ENCODE data around the gene ITGB2. TPM values are rescaled to one million over a fixed set of nuclear protein-coding genes. Genes with fewer than 3 reads are reported as not detected.

ITGB2 gene
- total RNA-seq, 2 donors from 2014 or later, result 13.1 to 27.1 TPM

DNA sequence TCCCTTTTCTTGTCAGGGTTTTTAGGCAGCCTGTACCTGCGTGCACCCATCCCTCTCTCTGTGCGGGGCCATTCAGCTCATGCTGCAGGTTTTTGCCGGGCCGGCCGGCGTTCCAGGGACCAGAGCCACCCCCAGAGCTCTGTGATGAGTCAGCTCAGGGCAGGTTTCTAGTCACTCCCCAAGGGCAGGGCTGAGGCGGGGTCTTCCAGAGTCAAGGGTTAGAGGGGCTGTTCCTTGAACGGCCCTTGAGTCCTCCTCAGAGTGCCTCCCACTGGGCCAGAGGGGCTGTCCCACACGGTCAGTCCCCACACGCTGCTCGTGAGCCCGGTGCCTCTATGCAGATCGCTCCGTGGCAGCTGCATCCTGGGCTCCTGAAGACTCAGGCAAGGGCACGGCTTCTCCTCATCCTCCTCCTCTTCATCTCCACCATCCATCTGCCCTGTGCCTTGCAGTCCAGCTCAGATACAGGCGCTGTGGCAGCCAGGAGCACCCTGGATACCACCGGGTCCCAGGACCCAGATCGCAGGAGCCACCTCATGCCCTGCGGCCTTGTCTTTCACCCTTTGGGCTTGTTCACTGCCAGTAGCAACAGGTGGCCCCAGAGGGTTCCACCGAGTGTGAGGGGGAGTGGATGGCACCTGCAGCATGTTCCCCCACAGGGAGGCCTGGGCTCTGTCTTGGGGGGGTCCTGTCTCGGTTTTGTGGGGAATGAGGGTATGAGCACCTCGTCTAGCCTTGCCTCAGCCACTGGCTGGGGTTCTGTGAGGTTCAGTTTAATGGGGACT is 36.5 kb upstream of the ITGB2 start:
- H3K27ac ChIP-seq, result no peak overlapping the region
- no peak overlapping the region for H3K4me3 ChIP-seq
- DNase-seq, result no peak
- no peaks in the 10 kb centered on the region for H3K27me3 ChIP-seq
- no peaks in the 10 kb centered on the region for H3K4me1 ChIP-seq
- intact Hi-C loops (cut with DNase I), result no loop called here
- H3K36me3 ChIP-seq, result no peaks in the 10 kb centered on the region
- TF ChIP-seq, protein P1, sequence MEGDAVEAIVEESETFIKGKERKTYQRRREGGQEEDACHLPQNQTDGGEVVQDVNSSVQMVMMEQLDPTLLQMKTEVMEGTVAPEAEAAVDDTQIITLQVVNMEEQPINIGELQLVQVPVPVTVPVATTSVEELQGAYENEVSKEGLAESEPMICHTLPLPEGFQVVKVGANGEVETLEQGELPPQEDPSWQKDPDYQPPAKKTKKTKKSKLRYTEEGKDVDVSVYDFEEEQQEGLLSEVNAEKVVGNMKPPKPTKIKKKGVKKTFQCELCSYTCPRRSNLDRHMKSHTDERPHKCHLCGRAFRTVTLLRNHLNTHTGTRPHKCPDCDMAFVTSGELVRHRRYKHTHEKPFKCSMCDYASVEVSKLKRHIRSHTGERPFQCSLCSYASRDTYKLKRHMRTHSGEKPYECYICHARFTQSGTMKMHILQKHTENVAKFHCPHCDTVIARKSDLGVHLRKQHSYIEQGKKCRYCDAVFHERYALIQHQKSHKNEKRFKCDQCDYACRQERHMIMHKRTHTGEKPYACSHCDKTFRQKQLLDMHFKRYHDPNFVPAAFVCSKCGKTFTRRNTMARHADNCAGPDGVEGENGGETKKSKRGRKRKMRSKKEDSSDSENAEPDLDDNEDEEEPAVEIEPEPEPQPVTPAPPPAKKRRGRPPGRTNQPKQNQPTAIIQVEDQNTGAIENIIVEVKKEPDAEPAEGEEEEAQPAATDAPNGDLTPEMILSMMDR (IDR thresholded peaks at IDR 0.05), result no peak
- no peaks in the 10 kb centered on the region for H3K9me3 ChIP-seq
- no peak overlapping the region for H3K9ac ChIP-seq (ENCODE audit: low read depth in 2 of 2, low read length in 2 of 2)

DNA sequence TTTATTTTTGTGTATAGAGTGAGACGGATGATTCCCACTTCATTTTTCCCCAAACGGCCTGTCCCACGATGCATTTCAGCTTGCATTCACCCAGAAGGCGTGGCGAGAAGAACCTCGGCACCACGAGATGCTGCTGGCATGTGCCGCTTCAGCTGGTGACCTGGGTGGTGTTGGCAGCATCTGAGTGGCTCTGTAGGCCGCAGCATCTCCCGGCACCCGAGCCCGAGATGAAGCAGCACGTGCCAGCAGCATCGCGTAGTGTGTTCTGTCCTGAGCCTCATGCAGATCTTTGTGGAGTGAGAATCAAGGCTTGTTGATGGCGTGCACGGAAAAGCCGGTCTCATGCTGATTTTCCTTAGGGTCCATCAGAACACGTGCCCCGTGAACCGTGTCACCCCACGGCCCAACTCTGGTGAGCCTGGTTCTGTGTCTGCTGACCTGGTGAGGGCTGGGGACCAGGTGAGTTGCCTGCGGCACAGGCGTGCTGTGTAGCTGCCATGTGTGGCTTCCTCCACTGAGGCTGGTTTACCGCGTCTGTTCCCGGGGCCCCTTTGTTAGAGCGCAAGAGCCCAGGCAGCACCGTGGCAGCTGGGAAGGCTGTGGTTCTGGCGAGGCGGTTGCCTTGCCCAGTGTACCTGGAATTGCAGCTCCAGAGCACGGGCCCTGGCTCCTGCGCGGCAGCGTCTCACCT is 35.8 kb upstream of the ITGB2 start:
- Histone ChIP-seq H3K9ac (ENCODE audit: low read depth in 2 of 2, low read length in 2 of 2) (no peak overlapping the region), H3K4me3 (no peak overlapping the region), H3K36me3 (no peaks in the 10 kb centered on the region), H3K27ac (no peak overlapping the region), H3K4me1 (no peaks in the 10 kb centered on the region), H3K9me3 (no peaks in the 10 kb centered on the region), H3K27me3 (no peaks in the 10 kb centered on the region)
- intact Hi-C loops (cut with DNase I), result no loop called here
- no peak for DNase-seq
- TF ChIP-seq, protein P1 (IDR thresholded peaks at IDR 0.05), result no peak

DNA sequence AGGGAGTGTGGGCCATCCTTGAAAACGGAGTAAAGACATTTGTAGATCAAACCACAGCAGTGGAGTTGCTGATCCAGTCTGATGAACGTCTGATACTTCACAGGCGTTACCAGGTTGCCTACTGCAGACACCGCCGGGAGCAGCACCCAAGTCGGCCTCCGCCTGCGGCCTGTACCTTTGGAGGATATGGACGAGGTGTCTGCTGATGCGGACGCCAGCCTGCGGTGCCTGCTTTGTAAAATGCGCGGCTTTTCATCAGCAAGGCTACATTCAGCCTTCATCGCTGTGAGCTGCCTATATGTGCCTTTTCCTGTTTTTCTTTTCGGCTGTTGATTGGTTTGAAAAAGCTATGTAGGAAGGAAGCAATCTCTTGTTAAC is 35.1 kb upstream of the ITGB2 start:
- no peaks in the 10 kb centered on the region for H3K4me1 ChIP-seq
- TF ChIP-seq, protein P1 (IDR thresholded peaks at IDR 0.05), result no peak
- no peak overlapping the region for H3K4me3 ChIP-seq
- no peaks in the 10 kb centered on the region for H3K36me3 ChIP-seq
- no peaks in the 10 kb centered on the region for H3K27me3 ChIP-seq
- intact Hi-C loops (cut with DNase I), result no loop called here
- H3K9me3 ChIP-seq, result no peaks in the 10 kb centered on the region
- no peak for DNase-seq
- H3K9ac ChIP-seq (ENCODE audit: low read depth in 2 of 2, low read length in 2 of 2), result no peak overlapping the region
- no peak overlapping the region for H3K27ac ChIP-seq

DNA sequence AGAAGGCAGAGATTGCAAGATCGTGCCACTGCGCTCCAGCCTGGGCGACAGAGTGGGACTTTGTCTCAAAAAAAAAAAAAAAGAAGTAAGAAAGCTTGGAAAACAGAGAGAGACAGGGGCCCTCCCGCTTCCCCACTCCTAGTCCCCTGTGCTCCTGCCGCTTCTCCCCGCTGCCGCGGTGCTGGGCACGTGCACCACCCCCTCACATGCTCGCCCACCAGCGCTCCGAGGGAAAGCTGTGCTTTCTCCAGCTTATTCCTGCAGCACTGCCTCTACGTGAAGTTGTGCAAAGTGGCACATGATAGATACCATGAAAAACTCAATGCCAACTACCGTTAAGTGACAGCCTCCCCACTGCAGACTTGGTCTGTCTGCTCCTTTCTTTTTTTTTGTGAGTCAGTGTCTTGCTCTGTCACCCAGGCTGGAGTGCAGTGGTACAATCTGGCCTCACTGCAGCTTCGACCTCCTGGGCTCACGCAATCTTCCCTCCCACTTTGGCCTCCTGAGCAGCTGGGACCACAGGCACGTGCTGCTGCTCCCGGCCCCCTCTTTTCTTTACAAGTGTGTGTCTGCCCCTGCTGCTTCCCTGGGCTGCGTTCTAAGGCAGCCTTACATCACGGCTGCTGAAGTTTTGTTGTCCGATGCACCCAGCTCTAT is 34.6 kb upstream of the ITGB2 start:
- no peak overlapping the region for H3K27ac ChIP-seq
- no peaks in the 10 kb centered on the region for H3K36me3 ChIP-seq
- TF ChIP-seq, protein P1 (IDR thresholded peaks at IDR 0.05), result no peak
- no peak for DNase-seq
- intact Hi-C loops (cut with DNase I), result no loop called here
- H3K9me3 ChIP-seq, result no peaks in the 10 kb centered on the region
- no peak overlapping the region for H3K4me3 ChIP-seq
- no peaks in the 10 kb centered on the region for H3K27me3 ChIP-seq
- H3K9ac ChIP-seq (ENCODE audit: low read depth in 2 of 2, low read length in 2 of 2), result no peak overlapping the region
- H3K4me1 ChIP-seq, result no peaks in the 10 kb centered on the region

DNA sequence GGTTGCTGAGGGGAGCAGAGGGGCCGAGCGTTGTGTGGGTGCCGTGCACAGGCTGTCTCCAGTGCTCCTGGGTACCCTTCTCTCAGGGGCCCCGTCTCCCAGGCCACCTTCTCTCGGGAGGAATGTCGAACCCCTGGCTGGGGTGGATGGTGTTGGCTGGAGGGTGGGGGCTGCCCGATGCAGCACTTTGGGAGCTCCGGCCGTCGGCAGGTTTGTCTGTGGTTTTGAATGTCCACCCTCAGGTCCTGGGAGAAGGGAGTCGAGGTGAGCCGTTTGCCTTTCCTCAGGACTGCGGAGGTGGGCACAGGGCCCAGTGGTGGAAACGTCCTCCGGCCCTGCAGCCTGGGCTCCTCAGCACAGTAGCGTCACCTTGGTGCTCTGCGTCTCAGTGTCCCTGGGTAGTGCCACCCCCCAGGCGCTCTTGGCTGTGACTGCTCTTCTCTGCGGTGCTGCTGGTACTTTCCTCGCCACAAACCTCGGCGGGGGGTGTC is 33.6 kb upstream of the ITGB2 start:
- H3K9ac ChIP-seq (ENCODE audit: low read depth in 2 of 2, low read length in 2 of 2), result no peak overlapping the region
- TF ChIP-seq, protein P1 (IDR thresholded peaks at IDR 0.05), result no peak
- peaks cover 6% of the 10 kb centered on the region for H3K4me1 ChIP-seq

More for the DNA sequence above, 33.6 kb upstream of the ITGB2 start:
- H3K4me3 ChIP-seq, result no peak overlapping the region
- H3K9me3 ChIP-seq, result no peaks in the 10 kb centered on the region
- H3K27ac ChIP-seq, result no peak overlapping the region
- intact Hi-C loops (cut with DNase I), result no loop called here
- DNase-seq, result no peak
- H3K36me3 ChIP-seq, result no peaks in the 10 kb centered on the region
- no peaks in the 10 kb centered on the region for H3K27me3 ChIP-seq
